GM19193 (cell line): ENCODE measurements around the gene ENTPD7.

ENCODE experiments used
- POLR2A ChIP-seq: IDR thresholded peaks from 4 replicates; pipeline ENCODE4 v1.6.1; 2011; ENCODE audit not compliant: insufficient read depth, insufficient read length; ENCODE audit errors: extremely low read depth

Gene ENTPD7

DNA sequence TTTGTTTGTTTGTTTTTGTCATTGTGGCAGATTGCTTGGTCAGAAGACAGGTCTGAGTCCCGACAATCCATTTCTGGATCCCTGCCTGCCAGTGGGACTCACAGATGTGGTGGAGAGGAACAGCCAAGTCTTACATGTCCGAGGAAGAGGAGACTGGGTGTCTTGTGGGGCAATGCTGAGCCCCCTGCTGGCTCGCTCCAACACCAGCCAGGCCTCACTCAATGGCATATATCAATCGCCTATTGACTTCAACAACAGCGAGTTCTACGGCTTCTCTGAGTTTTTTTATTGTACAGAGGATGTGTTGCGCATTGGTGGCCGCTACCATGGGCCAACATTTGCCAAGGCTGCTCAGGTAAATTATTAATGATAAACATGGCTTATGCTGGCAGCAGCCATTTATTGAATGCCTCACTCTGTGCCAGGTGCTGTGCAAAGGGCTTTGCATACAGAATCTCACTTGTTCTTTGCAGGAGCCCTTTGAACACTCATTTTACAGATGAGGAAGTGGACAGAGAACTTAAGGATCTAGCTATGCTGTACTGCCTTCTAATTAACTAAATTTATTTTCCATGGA, 39.3 kb downstream of the ENTPD7 start:
- TF ChIP-seq POLR2A: no peak

DNA sequence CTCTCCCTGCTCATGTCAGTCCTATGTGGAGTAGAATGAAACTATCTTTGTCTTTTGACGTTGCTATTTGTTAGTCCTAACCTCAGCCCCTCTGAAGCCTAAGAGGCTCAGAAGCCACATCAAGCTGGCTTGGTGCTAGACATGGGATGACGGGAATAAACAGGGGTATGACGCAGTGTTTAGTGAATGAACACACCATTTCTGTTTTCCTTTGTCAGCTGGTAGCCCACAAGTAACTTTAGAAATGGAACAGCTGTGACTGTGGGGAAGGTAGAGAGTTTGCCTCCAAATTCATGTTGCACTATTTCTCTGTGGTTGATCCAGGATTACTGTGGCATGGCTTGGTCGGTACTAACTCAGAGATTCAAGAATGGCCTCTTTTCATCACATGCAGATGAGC, 41.3 kb downstream of the ENTPD7 start:
- no peak for TF ChIP-seq POLR2A

DNA sequence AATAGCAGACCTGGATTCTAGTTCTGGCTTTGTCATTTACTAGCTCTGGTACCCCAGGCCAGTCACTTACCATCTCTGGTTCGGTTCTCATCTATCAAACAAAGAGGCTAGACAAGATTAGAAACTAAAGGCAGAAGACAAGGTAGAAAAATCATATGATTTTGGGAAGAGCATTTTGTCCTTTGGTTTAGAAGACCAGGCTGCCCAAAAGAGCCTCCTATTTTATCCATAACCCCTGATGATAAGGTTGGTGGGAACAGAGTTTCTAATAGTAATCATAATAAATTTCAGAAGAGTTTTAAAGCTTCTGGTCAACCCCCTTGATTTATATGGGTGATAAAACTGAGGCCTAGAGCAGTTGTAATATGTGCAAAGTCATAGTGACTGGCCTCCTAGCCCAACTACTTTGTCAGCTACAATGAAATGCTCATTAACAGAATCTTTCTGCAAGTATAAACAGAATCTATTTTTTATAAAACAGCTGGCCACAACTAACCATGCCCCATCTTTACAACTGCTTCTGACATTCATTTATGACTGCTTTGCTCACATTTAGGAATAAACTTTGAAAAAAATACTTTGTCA, 49.2 kb downstream of the ENTPD7 start:
- TF ChIP-seq POLR2A: no peak

DNA sequence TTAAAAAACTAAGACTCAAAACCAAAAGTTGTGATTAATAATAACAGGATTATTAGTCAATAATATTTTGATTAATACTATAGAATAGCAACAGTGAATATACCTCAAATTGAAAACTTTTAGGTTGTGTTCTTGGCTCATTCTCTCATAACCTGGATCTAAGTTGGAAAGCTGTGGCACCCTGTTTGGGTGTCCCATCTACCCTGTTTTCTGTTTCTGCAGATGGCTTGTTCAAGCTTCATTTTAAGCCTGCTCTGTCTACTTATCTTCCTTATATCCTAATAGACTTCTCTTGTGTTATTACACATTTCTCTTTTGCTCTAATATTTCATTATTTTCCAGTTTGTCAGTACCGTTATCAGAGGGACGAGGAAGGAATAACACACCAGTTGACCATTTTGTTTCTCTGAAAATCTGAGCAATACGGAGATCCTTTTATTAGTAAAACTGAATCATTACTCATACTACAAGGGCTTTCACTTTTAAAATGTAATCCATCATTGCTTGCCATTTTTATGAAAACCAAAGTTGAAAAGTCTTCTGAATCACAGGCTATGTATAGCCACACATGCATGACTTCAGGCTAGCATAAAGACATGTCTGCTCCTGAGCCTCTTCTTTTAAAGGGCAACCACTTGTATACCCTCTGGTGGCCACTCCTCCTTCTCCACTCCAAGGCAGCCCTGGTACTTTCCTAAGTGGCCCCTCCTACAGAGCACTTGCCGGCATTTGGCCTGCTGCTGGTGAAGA, 50.3 kb downstream of the ENTPD7 start:
- TF ChIP-seq POLR2A: no peak

DNA sequence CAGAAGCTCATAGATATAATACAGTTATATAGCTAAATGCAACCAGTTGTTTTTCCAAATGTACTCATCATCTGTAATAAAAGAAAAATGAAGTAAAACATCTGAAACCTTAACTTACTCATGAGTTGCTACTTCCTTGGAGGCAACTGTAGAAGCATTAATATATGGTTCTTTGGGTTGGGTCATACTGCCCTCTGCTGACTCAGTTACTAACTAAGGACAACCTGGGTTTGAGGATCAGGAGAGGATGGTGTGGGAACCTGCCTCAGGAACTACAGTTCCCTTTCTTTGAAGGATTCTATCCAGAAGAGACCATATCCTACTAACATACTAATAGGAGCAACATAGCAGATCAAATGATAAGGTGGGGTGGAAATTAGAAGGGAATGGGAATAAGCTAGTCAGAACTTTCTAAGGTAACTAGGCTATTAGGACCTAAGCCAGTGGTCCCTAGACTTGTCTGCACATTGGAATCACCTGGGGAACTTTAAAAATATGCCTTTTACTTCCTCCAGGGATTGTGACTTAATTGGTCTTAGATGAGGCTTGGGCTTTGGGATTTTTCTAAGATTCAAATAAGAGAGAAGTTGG, 51.9 kb downstream of the ENTPD7 start:
- TF ChIP-seq POLR2A: no peak

DNA sequence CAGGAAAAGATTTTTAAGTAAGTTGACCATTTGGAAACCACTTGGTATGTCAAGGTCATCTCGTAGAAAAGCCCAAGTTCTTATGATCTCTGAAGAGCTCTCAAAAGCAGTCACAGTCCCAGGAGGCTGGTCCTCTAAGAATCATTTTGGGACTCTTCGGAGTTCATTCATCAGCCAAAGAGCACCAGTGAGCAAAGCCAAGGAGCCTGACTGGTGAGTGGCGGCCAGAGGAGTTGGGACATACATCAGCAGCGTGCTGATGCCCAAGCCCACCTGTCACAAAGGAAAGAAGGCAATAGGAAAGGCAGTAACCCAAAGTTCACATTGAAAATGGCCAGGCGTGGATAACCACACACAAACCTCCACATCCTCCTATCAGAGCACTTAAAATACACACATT, 55.1 kb downstream of the ENTPD7 start:
- no peak for TF ChIP-seq POLR2A

DNA sequence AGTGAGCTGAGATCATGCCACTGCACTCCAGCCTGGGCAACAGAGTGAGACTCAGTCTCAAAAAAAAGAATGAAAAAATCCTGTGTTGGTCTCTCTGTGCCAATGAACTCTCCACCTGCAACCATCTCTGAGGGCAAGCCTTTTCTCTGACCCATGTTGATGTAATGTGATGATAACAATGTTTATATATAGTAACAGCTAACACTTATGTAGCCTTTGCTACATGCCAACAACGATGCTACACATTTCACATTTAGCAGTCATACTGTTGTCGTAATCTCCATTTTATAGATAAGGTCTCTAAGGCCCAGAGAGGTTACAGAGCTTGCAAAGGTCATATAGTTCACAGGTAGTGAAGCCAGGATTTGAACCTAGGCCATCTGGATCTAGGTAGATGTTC, 61.1 kb downstream of the ENTPD7 start:
- no peak for TF ChIP-seq POLR2A

DNA sequence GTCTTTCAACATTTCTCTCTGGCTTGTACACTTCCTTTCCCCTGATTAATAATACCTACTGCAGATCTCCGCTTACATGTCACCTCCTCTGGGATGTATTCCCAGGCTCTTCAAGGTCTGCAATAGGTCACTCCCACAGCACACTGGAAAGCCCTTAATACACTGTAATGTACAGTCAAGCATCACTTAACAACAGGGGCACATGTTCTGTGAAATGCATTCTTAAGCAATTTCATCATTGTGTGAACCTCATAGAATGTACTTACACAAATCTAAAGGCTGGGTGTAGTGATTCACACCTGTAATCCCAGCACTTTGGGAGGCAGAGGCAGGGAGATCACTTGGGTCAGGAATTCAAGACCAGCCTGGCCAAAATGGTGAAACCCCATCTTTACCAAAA, 70.7 kb downstream of the ENTPD7 start:
- TF ChIP-seq POLR2A: no peak

DNA sequence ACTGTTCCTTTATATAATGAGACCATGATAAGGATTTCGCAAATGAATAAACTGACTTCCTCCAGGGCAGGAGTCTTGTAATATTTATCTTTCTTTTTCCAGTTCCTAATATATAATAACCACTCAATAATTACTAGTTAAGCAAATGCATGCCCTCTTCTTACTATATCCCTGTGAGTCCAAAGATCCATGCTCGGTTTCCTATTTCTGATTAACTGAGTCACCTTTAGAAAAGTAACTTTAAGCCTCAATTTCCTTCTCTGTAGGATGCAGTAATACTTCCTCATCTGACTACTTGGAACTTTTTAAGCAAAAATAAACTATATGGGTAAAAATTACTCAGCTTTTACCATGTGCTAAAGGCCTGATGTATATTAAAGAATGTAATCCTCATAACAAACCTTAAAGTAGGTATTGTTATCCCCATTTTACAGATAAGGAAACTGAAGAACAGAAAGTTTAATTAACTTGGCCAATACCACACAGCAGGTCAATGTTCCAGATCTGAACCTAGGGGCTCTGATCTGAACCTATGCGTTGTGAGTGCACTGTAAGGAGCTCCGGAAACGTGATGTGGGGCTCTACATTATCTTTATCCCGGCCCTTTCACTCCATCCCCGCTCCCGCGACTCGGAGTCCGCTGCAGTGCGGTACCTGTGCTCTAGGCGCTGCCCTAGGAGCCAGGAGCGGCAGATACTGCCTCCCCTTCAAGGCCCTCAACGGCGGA, 72.2 kb downstream of the ENTPD7 start:
- TF ChIP-seq POLR2A: no peak

DNA sequence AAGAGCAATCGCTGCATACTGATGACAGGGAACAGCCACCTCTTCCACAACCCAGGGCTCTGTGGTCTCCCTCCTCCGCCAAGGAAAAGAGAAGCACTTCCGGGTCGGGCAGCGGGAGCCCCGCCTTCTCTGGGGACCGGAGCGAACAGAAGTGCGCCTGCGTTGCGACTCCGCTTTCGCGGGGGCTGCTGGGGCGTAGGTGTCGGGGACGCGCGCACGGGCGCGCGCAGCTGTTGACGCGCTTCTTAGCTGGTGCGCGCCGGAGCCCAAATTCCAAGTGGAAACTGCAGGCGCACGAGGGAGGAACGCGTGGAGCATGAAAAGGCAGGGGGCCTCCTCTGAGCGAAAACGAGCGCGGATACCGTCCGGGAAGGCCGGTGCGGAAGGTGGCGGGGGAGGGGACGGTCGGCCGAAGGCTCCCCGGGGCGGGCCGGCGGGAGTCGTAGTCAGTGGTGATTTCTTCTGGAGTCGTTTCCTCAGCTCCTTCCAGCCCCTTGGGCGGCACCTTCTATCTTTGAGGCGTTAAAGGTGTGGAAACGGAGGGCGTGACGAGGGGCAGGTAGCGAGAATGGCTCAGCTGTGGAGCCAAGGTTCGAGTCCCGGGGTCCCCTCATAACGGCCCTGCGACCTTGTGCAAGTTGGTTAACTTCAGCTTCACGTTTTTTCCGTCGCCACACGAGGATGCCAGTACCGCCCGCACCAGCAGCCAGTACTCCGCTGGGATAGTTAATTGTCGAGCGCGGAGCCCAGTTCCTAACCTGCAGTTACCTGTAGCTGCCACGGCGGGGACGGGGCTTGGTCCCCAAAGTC, 72.9 kb downstream of the ENTPD7 start, which contains the start of the genes COX15 and CUTC:
TSS of gene COX15 (minus strand) at position 95 of the 810 bp plus-strand sequence. CDS start at position 17, 78 bp downstream.
TSS of gene CUTC (plus strand) at position 202 of the 810 bp plus-strand sequence. CDS start at position 317, 115 bp downstream.
- TF ChIP-seq POLR2A: peak; percentile 92

DNA sequence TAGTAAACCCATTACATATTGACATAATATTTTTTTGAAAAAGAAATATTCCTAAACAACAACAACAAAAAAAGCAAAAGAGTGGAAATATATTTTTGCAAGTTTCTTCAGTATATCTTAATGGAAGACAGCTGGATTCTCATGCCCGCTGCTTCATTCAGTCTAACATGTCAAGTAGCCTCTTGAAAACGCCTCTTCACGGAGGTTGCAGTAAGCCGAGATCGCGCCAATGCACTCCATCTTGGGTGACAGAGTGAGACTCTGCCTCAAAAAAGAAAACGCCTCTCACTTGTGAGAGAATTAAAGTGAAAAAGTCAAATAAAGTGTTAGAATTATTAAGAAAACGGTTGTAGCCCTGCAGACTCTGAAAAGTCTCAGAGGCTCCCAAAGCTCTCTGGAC, 74.1 kb downstream of the ENTPD7 start:
- no peak for TF ChIP-seq POLR2A

DNA sequence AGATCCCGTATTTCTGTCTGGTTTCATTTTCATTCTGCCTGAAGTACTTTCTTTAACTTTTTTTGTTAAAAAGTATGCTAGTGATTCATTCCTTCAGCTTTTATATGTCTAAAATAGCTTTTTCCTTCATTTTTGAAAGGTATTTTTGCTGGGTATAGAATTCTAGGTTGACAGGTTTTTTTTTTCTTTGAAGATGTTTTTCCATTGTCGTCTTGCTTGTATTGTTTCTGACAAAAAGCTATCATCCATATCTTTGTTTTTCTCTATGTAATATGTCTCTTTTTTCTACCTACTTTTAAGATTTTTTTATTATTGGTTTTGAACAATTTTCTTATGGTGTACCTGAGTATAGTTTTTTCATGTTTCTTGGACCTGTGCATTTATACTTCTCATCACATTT, 81.0 kb downstream of the ENTPD7 start:
- TF ChIP-seq POLR2A: no peak

DNA sequence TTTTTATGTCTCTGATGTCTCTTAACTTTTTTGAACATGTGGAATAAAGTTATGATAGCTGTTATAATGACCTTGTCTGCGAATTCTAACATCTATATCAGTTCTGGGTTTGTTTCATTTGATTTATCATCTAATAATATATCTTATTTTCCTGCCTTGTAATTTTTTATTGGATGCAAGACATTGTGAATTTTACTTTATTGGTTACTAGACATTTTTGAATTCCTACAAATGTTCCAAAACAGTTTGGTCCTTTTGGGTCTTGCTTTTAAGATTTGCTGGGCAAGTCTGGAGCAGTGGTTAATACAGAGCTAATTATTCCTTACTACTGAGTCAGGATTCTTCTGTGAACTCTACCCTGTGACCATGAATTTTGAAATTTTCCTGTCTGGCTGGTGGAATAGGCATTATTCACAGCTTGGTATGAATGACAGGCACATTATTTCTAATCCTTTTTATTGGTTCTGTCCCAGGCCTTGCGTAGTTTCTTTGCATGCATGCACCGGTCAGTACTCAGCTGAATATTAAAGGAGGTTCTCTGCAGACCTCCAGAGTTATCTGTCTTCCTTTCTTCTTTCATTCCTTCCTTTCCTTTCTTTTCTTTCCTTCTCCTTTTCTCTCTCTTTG, 81.7 kb downstream of the ENTPD7 start:
- TF ChIP-seq POLR2A: no peak

DNA sequence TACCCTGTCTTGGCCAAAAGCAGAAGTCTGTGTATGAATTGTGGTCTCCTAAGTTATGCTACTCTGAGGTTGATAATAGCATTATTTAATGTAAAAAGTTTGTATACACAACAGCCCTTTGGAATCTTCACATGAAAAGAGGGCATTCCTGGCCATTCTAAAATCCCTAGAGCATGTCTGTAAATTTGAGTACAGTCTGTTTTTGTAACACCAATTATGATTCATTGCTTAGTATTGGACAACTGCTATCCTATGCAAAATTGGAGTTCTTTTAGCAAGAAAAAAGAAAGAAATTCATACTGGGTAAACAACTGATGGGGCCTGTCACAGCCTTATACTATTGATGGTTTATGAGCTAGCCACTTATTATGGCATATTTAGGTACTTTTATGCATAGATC, 82.9 kb downstream of the ENTPD7 start:
- TF ChIP-seq POLR2A: no peak

DNA sequence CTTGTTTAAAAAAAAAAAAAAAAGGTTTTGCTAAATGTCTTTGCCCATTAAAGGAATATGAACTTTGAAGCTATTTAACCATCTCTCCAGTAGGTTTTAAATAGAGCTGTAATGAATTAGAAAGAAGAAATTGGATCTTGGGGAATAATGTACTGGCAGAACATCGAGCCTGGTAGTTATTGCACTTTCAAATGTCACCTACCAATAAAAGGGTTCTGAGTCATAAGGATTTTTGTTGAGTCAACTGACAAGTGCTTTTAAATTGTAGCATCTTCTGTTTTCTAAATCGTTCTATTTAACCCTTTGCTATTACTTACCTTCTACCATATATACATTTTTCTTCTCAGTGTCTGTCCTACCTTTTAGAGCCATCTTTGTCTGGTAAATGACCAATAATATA, 83.4 kb downstream of the ENTPD7 start:
- TF ChIP-seq POLR2A: no peak

DNA sequence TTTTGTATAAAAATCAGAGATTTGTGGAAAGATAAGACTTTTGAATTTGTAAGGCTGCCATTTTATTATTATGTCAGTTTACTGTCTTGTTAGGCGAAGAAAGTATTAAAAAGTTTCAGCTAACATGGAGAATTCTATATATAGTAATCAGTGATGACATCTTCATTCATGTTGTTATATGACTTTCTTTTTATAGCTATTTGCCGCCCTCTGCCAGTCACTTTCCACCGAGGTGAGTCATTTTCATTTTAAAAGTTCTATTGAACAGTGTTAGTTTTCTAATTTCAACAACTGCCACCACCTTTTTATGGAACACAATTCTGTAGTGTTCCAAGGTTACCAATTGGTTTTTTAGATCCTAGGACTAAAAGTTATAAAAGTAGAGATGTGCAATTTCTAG, 84.5 kb downstream of the ENTPD7 start:
- TF ChIP-seq POLR2A: no peak
